ENCODE measurements around the gene TRERF1. TPM values are rescaled to one million over a fixed set of nuclear protein-coding genes. Genes with fewer than 3 reads are reported as not detected.

TRERF1 gene
- total RNA-seq, 1 donor from 2014 or later, result 8.3 TPM

DNA sequence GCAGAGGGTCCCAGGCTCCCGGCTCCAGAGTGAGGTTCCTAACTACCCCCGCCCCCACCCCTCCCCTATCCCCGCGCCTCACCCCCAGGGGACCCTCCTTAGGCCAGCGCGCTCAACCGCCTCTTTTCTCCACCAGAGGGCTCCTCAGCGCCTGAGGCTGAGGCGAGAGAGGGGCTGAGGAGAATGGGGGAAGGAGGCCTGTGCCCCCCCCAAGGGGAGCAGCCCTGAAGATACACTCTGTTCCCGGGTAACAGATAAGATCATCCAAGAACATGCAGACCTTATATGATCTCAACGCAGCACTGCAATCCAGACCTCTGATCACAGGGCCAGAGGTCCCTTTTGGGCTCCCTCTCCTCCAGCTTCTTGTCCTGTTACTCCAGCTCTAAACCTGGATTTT is 190.8 kb downstream of the TRERF1 start:
- peaks cover 15% of the 10 kb centered on the region for H3K4me1 Mint-ChIP-seq
- DNase-seq (ENCODE audit: low spot score), result peak; percentile 69
- H3K27me3 Mint-ChIP-seq (ENCODE audit: insufficient read depth, low read depth), result peaks cover 6% of the 10 kb centered on the region
- no peaks in the 10 kb centered on the region for H3K27me3 ChIP-seq
- peaks cover 16% of the 10 kb centered on the region for H3F3A ChIP-seq (ENCODE audit: low read depth)
- H3K27ac ChIP-seq, result no peak overlapping the region
- H3K4me3 ChIP-seq, result no peak overlapping the region
- no peak overlapping the region for H2AFZ ChIP-seq (replicated peaks)
- H3K9me3 ChIP-seq (ENCODE audit: low read depth), result no peaks in the 10 kb centered on the region
- no peak for TF ChIP-seq EZH2 (IDR thresholded peaks at IDR 0.05)
- TF ChIP-seq CTCF (IDR thresholded peaks at IDR 0.05), result peak; percentile 68
- peaks cover 11% of the 10 kb centered on the region for H3K4me1 ChIP-seq
- peaks cover 11% of the 10 kb centered on the region for H3K36me3 Mint-ChIP-seq
- H3K4me2 ChIP-seq, result no peak overlapping the region
- no peak overlapping the region for H3K27ac Mint-ChIP-seq
- H3K9me3 Mint-ChIP-seq, result no peaks in the 10 kb centered on the region
- H3K36me3 ChIP-seq, result no peaks in the 10 kb centered on the region
- no peaks in the 10 kb centered on the region for H3K79me2 ChIP-seq (ENCODE audit: low read depth)
- peaks cover 13% of the 10 kb centered on the region for H4K20me1 ChIP-seq (ENCODE audit: low read depth)
- H3K4me3 Mint-ChIP-seq, result no peak overlapping the region
- no peak overlapping the region for H3K9ac ChIP-seq

DNA sequence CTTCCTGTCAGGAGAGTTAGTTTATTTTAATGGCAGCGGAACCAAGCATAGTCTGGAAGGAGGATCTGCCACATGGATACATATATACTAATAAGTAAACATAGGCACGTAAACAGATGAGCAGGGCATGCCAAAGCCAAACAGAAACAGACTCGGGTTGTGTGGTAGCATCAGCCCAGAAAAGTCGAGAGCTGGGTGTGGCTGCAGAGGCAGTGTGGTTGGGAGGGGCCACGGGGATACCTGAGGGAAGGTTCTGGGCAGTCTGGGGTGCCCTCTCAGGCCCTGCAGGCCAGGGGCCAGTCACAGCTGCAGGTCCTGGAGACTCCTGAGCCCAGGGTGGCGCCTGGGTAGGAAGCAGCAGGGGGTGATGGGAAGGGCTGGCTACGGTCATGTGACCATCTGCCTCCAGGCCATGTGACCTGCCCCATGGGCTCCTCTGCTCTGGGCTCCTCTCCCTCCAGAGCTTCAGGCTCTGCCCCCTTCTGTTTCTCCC is 191.3 kb downstream of the TRERF1 start:
- Histone ChIP-seq H3K36me3 (no peaks in the 10 kb centered on the region), H3K4me3 (no peak overlapping the region), H2AFZ (replicated peaks) (no peak overlapping the region), H4K20me1 (ENCODE audit: low read depth) (peaks cover 13% of the 10 kb centered on the region), H3K9ac (no peak overlapping the region), H3K4me1 (peaks cover 11% of the 10 kb centered on the region), H3K4me2 (no peak overlapping the region), H3K79me2 (ENCODE audit: low read depth) (no peaks in the 10 kb centered on the region), H3K27ac (no peak overlapping the region), H3K27me3 (no peaks in the 10 kb centered on the region), H3F3A (ENCODE audit: low read depth) (peaks cover 16% of the 10 kb centered on the region), H3K9me3 (ENCODE audit: low read depth) (no peaks in the 10 kb centered on the region)
- H3K36me3 Mint-ChIP-seq, result peaks cover 14% of the 10 kb centered on the region
- DNase-seq (ENCODE audit: low spot score), result no peak
- H3K27ac Mint-ChIP-seq, result no peak overlapping the region
- H3K4me1 Mint-ChIP-seq, result peaks cover 15% of the 10 kb centered on the region
- H3K9me3 Mint-ChIP-seq, result no peaks in the 10 kb centered on the region
- H3K4me3 Mint-ChIP-seq, result peak overlapping the region; percentile 43
- TF ChIP-seq EZH2 (IDR thresholded peaks at IDR 0.05) (no peak), CTCF (IDR thresholded peaks at IDR 0.05) (no peak), EZH2phosphoT487 (IDR thresholded peaks at IDR 0.05) (no peak)
- H3K27me3 Mint-ChIP-seq (ENCODE audit: insufficient read depth, low read depth), result peaks cover 6% of the 10 kb centered on the region

DNA sequence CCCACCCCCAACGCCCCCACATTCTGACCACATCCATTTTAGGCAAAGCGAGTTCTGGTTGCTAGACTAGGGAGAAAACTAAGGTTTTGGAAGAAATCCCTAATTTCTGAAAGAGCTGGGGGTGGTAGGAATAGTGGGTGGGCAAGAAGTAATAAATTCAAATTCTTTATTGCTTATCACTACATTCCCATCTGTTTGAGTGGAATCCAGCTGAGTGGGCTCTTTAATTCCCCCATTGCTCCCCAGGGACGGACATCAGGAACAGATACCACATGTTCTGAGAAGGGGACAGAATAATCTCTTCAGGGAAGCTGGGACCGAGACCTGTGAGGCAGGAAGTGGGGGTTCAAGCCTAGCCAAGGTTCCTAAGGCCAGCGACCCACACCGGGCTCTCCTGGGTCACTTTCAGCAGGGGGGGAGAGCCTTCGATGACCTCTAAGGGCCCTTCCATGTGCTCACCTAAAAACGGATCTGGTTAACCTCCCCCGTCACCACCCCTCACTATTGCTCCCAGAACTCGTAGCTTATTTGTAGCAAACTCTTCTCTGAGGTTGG is 191.8 kb downstream of the TRERF1 start:
- Mint-ChIP-seq H3K27me3 (ENCODE audit: insufficient read depth, low read depth) (peaks cover 6% of the 10 kb centered on the region), H3K27ac (no peak overlapping the region), H3K9me3 (no peaks in the 10 kb centered on the region), H3K36me3 (peaks cover 15% of the 10 kb centered on the region), H3K4me3 (no peak overlapping the region), H3K4me1 (peaks cover 15% of the 10 kb centered on the region)
- Histone ChIP-seq H3K9me3 (ENCODE audit: low read depth) (no peaks in the 10 kb centered on the region), H3K4me2 (no peak overlapping the region), H3K79me2 (ENCODE audit: low read depth) (no peaks in the 10 kb centered on the region), H3K4me1 (peaks cover 11% of the 10 kb centered on the region), H3K36me3 (no peaks in the 10 kb centered on the region), H4K20me1 (ENCODE audit: low read depth) (peaks cover 13% of the 10 kb centered on the region), H3F3A (ENCODE audit: low read depth) (peaks cover 16% of the 10 kb centered on the region), H3K4me3 (no peak overlapping the region), H3K27ac (no peak overlapping the region), H3K27me3 (no peaks in the 10 kb centered on the region), H2AFZ (replicated peaks) (no peak overlapping the region), H3K9ac (no peak overlapping the region)
- DNase-seq (ENCODE audit: low spot score), result no peak
- TF ChIP-seq CTCF (IDR thresholded peaks at IDR 0.05) (no peak), EZH2phosphoT487 (IDR thresholded peaks at IDR 0.05) (no peak), EZH2 (IDR thresholded peaks at IDR 0.05) (no peak)
